Prostate gland (tissue), 2 donors: ENCODE data around the gene SURF6. TPM values are rescaled to one million over a fixed set of nuclear protein-coding genes. Genes with fewer than 3 reads are reported as not detected.

Experiments used
- DNase-seq: peaks from one replicate; pipeline ENCODE4 v3.0.0-alpha.2; 2019; ENCODE audit warnings: low spot score
- H3K27ac ChIP-seq, 2 donors: fragments of 200-600 bp; sonication (generic); 2 replicates each; pipeline ENCODE4 v1.5.1; 2017 to 2019
- H3K27me3 ChIP-seq: fragments of 200-600 bp; sonication (generic); replicated peaks from 2 replicates; pipeline ENCODE4 v1.5.1; 2019; ENCODE audit not compliant: insufficient read depth
- H3K36me3 ChIP-seq, 2 donors: fragments of 200-600 bp; sonication (generic); 1 replicate in 1 of 2; 2 replicates in 1 of 2; pipeline versions ENCODE4 v1.5.1 to v1.8.1; 2017 to 2019
- H3K4me1 ChIP-seq: fragments of 200-600 bp; sonication (generic); replicated peaks from 2 replicates; pipeline ENCODE4 v1.5.1; 2019
- H3K4me3 ChIP-seq, 2 donors: fragments of 200-600 bp; sonication (generic); 2 replicates each; pipeline ENCODE4 v1.5.1; 2017 to 2019
- H3K9me3 ChIP-seq: fragments of 200-600 bp; sonication (generic); 2 replicates; pipeline ENCODE4 v1.5.1; 2017
- CTCF ChIP-seq, 4 experiments: fragments of 200-600 bp in 2 of 4; fragments of 450-650 bp in 2 of 4; sonication (generic) in 2 of 4; IDR thresholded peaks; 1 replicate in 3 of 4; 2 replicates in 1 of 4; pipeline ENCODE4 v1.5.1; 2016 to 2019; ENCODE audit warnings: antibody characterized with exemption in 4 of 4, mild to moderate bottlenecking in 2 of 4, moderate library complexity in 2 of 4
- POLR2A ChIP-seq: fragments of 450-650 bp; IDR thresholded peaks from one replicate; pipeline ENCODE4 v1.6.1; 2016; ENCODE audit warnings: antibody characterized with exemption, mild to moderate bottlenecking
- POLR2AphosphoS5 ChIP-seq: sonication (generic); formaldehyde crosslinking; IDR thresholded peaks from one replicate; pipeline ENCODE4 v1.6.1; 2017; ENCODE audit warnings: antibody characterized with exemption
- WGBS: methylation state at CpG from one replicate; pipeline ENCODE4 v1.1.5; 2018; 5-methylcytosine and 5-hydroxymethylcytosine counted together
- intact Hi-C: fragments of 100-400 bp; cut with DNase I; formaldehyde crosslinking; loops from one replicate; pipeline ENCODE4 v1.14.2; 2022
- total RNA-seq, 2 donors: library from RNA; depleted of rRNA; stranded (reverse); fragments of >200 nt; gene quantifications; one replicate each; pipeline ENCODE4 v1.1.0, GENCODE V29; 2016

SURF6 gene
- total RNA-seq, 2 donors from 2014 or later: 25.7 to 40.3 TPM

- no peaks in the 10 kb centered on the region for H3K9me3 ChIP-seq
These were observed 28.7 kb downstream of the SURF6 start for GRCh38 chr9:133307301-133307700.

GRCh38 chr9:133306242-133307204, 29.5 kb downstream of the SURF6 start:
- no peaks in the 10 kb centered on the region for H3K4me1 ChIP-seq
- no peak overlapping the region for H3K4me3 ChIP-seq
- no peak overlapping the region for H3K27ac ChIP-seq
- H3K27me3 ChIP-seq: no peaks in the 10 kb centered on the region
- intact Hi-C loops: no loop called here
- H3K36me3 ChIP-seq: no peaks in the 10 kb centered on the region
- TF ChIP-seq POLR2AphosphoS5 (no peak), POLR2A (no peak), CTCF (IDR thresholded peaks at IDR 0.05) (no peak)
- no peak for DNase-seq
- no peaks in the 10 kb centered on the region for H3K9me3 ChIP-seq
- 81% methylated on average over 31 of the region's 31 CpGs for WGBS

More at GRCh38 chr9:133307301-133307700, 28.7 kb downstream of the SURF6 start:
- no peak for TF ChIP-seq CTCF (IDR thresholded peaks at IDR 0.05)
- TF ChIP-seq POLR2AphosphoS5: no peak
- no peak for TF ChIP-seq POLR2A
- no peak overlapping the region for H3K4me3 ChIP-seq
- no peak for DNase-seq
- intact Hi-C loops: no loop called here
- no peaks in the 10 kb centered on the region for H3K36me3 ChIP-seq
- H3K4me1 ChIP-seq: no peaks in the 10 kb centered on the region
- H3K27ac ChIP-seq: no peak overlapping the region
- WGBS: 79% methylated on average over 16 of the region's 16 CpGs
- H3K27me3 ChIP-seq: no peaks in the 10 kb centered on the region

GRCh38 chr9:133305731-133306130, 30.3 kb downstream of the SURF6 start:
- H3K4me1 ChIP-seq: no peaks in the 10 kb centered on the region
- intact Hi-C loops: no loop called here

GRCh38 chr9:133304477-133305377, 31.3 kb downstream of the SURF6 start:
- H3K27me3 ChIP-seq: no peaks in the 10 kb centered on the region
- no peaks in the 10 kb centered on the region for H3K36me3 ChIP-seq
- no peaks in the 10 kb centered on the region for H3K9me3 ChIP-seq
- no peak overlapping the region for H3K4me3 ChIP-seq
- WGBS: 86% methylated on average over 32 of the region's 38 CpGs
- intact Hi-C loops: no loop called here
- H3K27ac ChIP-seq: no peak overlapping the region
- no peaks in the 10 kb centered on the region for H3K4me1 ChIP-seq
- TF ChIP-seq POLR2A (no peak), CTCF (IDR thresholded peaks at IDR 0.05) (no peak), POLR2AphosphoS5 (no peak)
- no peak for DNase-seq

More at GRCh38 chr9:133305731-133306130, 30.3 kb downstream of the SURF6 start:
- Histone ChIP-seq H3K27ac (no peak overlapping the region), H3K4me3 (no peak overlapping the region), H3K9me3 (no peaks in the 10 kb centered on the region), H3K36me3 (no peaks in the 10 kb centered on the region), H3K27me3 (no peaks in the 10 kb centered on the region)
- no peak for DNase-seq
- TF ChIP-seq POLR2A (no peak), CTCF (IDR thresholded peaks at IDR 0.05) (no peak), POLR2AphosphoS5 (no peak)
- 78% methylated on average over 22 of the region's 23 CpGs for WGBS
